HFFc6 (cell line): ENCODE data around the gene ACVR1B. TPM values are rescaled to one million over a fixed set of nuclear protein-coding genes. Genes with fewer than 3 reads are reported as not detected.

Experiments used
- DNase-seq: peaks from one replicate; pipeline ENCODE4 v3.0.0-alpha.2; 2018
- H3K27ac Mint-ChIP-seq: 2 replicates; pipeline ENCODE4 v1.8.0; 2020; ENCODE audit warnings: mild to moderate bottlenecking, mixed read lengths
- H3K27me3 Mint-ChIP-seq: 2 replicates; pipeline ENCODE4 v1.8.0; 2021; ENCODE audit warnings: mild to moderate bottlenecking, moderate library complexity, mixed read lengths; ENCODE audit not compliant: insufficient read depth
- H3K36me3 Mint-ChIP-seq: 2 replicates; pipeline ENCODE4 v1.8.0; 2021; ENCODE audit warnings: low read depth, mixed read lengths
- H3K4me1 Mint-ChIP-seq: 2 replicates; pipeline ENCODE4 v1.8.0; 2020; ENCODE audit warnings: low read depth, mixed read lengths
- H3K4me3 Mint-ChIP-seq: 2 replicates; pipeline ENCODE4 v1.8.0; 2020; ENCODE audit warnings: mild to moderate bottlenecking, moderate library complexity, mixed read lengths
- H3K9me3 Mint-ChIP-seq: 2 replicates; pipeline ENCODE4 v1.8.0; 2020; ENCODE audit warnings: mild to moderate bottlenecking, mixed read lengths
- total RNA-seq, 6 experiments: library from RNA; stranded (reverse); fragmentation: NEBNext Ultra II Directional; extraction: Animal tissue kit (Norgen Biotek cat#: 25700); gene quantifications; 2 replicates in 1 of 6; 3 replicates in 5 of 6; pipeline ENCODE4 v1.2.3, GENCODE V29; 2021
- TF ChIP-seq, protein P1 (sequence below): fragments of 200-600 bp; sonication (generic); IDR thresholded peaks from 2 replicates; pipeline ENCODE4 v1.5.0; 2021; ENCODE audit warnings: antibody characterized with exemption, mild to moderate bottlenecking

ACVR1B gene
- total RNA-seq, 6 experiments from 2014 or later = 13.1 to 15.2 (median 14.0) TPM

- Mint-ChIP-seq H3K9me3 (no peaks in the 10 kb centered on the region), H3K27ac (no peak overlapping the region), H3K4me3 (no peak overlapping the region), H3K27me3 (peaks cover 15% of the 10 kb centered on the region), H3K36me3 (no peaks in the 10 kb centered on the region), H3K4me1 (0 out of 2 replicates have a peak, but pooled peaks cover 10% of the 10 kb centered on the region)
- DNase-seq = no peak
- TF ChIP-seq, protein P1, sequence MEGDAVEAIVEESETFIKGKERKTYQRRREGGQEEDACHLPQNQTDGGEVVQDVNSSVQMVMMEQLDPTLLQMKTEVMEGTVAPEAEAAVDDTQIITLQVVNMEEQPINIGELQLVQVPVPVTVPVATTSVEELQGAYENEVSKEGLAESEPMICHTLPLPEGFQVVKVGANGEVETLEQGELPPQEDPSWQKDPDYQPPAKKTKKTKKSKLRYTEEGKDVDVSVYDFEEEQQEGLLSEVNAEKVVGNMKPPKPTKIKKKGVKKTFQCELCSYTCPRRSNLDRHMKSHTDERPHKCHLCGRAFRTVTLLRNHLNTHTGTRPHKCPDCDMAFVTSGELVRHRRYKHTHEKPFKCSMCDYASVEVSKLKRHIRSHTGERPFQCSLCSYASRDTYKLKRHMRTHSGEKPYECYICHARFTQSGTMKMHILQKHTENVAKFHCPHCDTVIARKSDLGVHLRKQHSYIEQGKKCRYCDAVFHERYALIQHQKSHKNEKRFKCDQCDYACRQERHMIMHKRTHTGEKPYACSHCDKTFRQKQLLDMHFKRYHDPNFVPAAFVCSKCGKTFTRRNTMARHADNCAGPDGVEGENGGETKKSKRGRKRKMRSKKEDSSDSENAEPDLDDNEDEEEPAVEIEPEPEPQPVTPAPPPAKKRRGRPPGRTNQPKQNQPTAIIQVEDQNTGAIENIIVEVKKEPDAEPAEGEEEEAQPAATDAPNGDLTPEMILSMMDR = no peak
Observed at GRCh38 chr12:52003591-52003990, 52.1 kb downstream of the ACVR1B start.

DNA sequence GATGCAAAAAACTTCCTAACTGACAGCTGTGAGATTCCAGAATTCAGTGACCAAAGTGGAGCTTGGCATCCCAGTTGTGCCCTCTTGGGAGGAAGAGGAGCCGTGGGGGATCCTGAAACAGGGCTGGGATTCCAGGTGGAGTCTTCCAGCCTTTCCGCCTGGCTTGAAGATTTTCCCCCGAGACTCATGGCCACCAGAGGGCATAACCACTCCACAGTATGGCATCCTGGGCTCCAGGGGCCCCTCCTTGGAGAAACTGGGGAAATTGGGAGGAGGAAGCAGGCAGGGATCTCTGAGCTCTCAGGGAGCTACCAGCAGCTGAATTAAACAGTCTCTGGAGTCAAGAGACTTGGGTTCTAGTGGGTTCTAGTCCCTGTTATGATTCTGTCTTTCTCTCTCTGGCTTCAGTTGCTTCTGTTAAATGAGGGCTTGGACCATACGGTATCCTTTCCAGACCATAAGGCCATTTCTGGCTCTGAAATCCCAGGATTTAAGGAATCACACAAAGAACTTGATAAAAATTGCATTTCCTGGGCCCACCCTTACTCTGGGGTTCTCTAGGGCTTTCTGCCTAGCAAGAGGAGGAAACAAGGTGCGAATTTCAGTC, 52.6 kb downstream of the ACVR1B start:
- peak; percentile 44 for DNase-seq
- TF ChIP-seq, protein P1 = peak; percentile 88
- Mint-ChIP-seq H3K27ac (no peak overlapping the region), H3K4me3 (no peak overlapping the region), H3K27me3 (peaks cover 15% of the 10 kb centered on the region), H3K9me3 (no peaks in the 10 kb centered on the region), H3K36me3 (no peaks in the 10 kb centered on the region), H3K4me1 (0 out of 2 replicates have a peak, but pooled peaks cover 10% of the 10 kb centered on the region)

- no peak for DNase-seq
- Mint-ChIP-seq H3K9me3 (no peaks in the 10 kb centered on the region), H3K36me3 (no peaks in the 10 kb centered on the region), H3K27me3 (peaks cover 15% of the 10 kb centered on the region), H3K27ac (no peak overlapping the region), H3K4me3 (no peak overlapping the region), H3K4me1 (peaks cover 10% of the 10 kb centered on the region; the same call in 1 of the 2 replicates)
- TF ChIP-seq, protein P1 = no peak
Observed at GRCh38 chr12:52005218-52005902, 53.9 kb downstream of the ACVR1B start.

- H3K4me1 Mint-ChIP-seq = peaks cover 10% of the 10 kb centered on the region; the same call in 1 of the 2 replicates
- H3K4me3 Mint-ChIP-seq = peak overlapping the region; percentile 80
- peaks cover 15% of the 10 kb centered on the region for H3K27me3 Mint-ChIP-seq
- no peak for DNase-seq
- TF ChIP-seq, protein P1 = no peak
- H3K27ac Mint-ChIP-seq = no peak overlapping the region
- no peaks in the 10 kb centered on the region for H3K36me3 Mint-ChIP-seq
- no peaks in the 10 kb centered on the region for H3K9me3 Mint-ChIP-seq
Observed at GRCh38 chr12:52005903-52006703, 54.6 kb downstream of the ACVR1B start.

- no peak within 1 kb of the TSS for H3K27ac Mint-ChIP-seq
- H3K4me3 Mint-ChIP-seq = peak within 1 kb of the TSS; percentile 80
Observed at GRCh38 chr12:52006726-52007157, 55.2 kb downstream of the ACVR1B start, which contains the start of gene TAMALIN. Gene TAMALIN, plus strand, starts transcription at chr12:52006946. Its CDS starts 74 bp downstream, at chr12:52007020.

More at GRCh38 chr12:52006726-52007157, 55.2 kb downstream of the ACVR1B start, which contains the start of gene TAMALIN:
- H3K9me3 Mint-ChIP-seq = no peaks in the 10 kb centered on the region
- TF ChIP-seq, protein P1 = no peak
- H3K4me1 Mint-ChIP-seq = peaks cover 10% of the 10 kb centered on the region; the same call in 1 of the 2 replicates
- no peaks in the 10 kb centered on the region for H3K36me3 Mint-ChIP-seq
- peaks cover 15% of the 10 kb centered on the region for H3K27me3 Mint-ChIP-seq
- no peak for DNase-seq
